ENCODE data around the gene CBX7. TPM values are rescaled to one million over a fixed set of nuclear protein-coding genes. Genes with fewer than 3 reads are reported as not detected.

Gene CBX7
- total RNA-seq, 1 donor from 2014 or later: 0.71 TPM

DNA sequence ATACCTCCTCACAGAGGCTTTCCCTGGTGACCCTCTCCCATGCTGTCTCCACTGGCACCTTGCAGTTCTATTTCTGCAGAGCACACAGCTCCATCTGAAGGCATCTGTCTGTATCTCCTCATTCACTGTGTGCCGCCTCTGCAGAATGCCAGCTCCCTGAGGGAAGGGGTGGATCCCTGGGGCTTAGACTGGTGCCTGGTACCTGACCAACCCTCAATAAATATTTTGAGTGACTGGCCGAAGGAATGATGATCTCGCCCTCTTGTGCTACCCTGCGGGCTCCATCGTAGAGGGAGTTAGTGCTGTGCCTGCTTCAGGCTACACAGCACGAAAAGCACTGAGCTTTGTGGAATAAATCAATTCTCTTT is 1.6 kb downstream of the CBX7 start:
- Mint-ChIP-seq H3K4me1 (peaks cover 21% of the 10 kb centered on the region), H3K36me3 (peaks cover 2% of the 10 kb centered on the region), H3K9me3 (no peaks in the 10 kb centered on the region), H3K27ac (no peak overlapping the region), H3K4me3 (peak overlapping the region; percentile 74), H3K27me3 (ENCODE audit: insufficient read depth, low read depth) (peaks cover 31% of the 10 kb centered on the region)
- no peaks in the 10 kb centered on the region for H4K20me1 ChIP-seq (ENCODE audit: low read depth)
- no peak overlapping the region for H3K4me2 ChIP-seq
- no peak overlapping the region for H2AFZ ChIP-seq (replicated peaks)
- peaks cover 40% of the 10 kb centered on the region for H3F3A ChIP-seq (ENCODE audit: low read depth)
- H3K9me3 ChIP-seq (ENCODE audit: low read depth): no peaks in the 10 kb centered on the region
- peaks cover 4% of the 10 kb centered on the region for H3K4me1 ChIP-seq
- DNase-seq (ENCODE audit: low spot score): no peak
- TF ChIP-seq, protein P1, sequence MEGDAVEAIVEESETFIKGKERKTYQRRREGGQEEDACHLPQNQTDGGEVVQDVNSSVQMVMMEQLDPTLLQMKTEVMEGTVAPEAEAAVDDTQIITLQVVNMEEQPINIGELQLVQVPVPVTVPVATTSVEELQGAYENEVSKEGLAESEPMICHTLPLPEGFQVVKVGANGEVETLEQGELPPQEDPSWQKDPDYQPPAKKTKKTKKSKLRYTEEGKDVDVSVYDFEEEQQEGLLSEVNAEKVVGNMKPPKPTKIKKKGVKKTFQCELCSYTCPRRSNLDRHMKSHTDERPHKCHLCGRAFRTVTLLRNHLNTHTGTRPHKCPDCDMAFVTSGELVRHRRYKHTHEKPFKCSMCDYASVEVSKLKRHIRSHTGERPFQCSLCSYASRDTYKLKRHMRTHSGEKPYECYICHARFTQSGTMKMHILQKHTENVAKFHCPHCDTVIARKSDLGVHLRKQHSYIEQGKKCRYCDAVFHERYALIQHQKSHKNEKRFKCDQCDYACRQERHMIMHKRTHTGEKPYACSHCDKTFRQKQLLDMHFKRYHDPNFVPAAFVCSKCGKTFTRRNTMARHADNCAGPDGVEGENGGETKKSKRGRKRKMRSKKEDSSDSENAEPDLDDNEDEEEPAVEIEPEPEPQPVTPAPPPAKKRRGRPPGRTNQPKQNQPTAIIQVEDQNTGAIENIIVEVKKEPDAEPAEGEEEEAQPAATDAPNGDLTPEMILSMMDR (IDR thresholded peaks at IDR 0.05): no peak
- no peak for TF ChIP-seq EZH2 (IDR thresholded peaks at IDR 0.05)
- TF ChIP-seq EZH2phosphoT487 (IDR thresholded peaks at IDR 0.05): no peak
- no peak overlapping the region for H3K27ac ChIP-seq
- H3K27me3 ChIP-seq: peaks cover 44% of the 10 kb centered on the region
- no peak overlapping the region for H3K4me3 ChIP-seq
- H3K79me2 ChIP-seq (ENCODE audit: low read depth): no peaks in the 10 kb centered on the region
- no peak overlapping the region for H3K9ac ChIP-seq
- no peaks in the 10 kb centered on the region for H3K36me3 ChIP-seq

DNA sequence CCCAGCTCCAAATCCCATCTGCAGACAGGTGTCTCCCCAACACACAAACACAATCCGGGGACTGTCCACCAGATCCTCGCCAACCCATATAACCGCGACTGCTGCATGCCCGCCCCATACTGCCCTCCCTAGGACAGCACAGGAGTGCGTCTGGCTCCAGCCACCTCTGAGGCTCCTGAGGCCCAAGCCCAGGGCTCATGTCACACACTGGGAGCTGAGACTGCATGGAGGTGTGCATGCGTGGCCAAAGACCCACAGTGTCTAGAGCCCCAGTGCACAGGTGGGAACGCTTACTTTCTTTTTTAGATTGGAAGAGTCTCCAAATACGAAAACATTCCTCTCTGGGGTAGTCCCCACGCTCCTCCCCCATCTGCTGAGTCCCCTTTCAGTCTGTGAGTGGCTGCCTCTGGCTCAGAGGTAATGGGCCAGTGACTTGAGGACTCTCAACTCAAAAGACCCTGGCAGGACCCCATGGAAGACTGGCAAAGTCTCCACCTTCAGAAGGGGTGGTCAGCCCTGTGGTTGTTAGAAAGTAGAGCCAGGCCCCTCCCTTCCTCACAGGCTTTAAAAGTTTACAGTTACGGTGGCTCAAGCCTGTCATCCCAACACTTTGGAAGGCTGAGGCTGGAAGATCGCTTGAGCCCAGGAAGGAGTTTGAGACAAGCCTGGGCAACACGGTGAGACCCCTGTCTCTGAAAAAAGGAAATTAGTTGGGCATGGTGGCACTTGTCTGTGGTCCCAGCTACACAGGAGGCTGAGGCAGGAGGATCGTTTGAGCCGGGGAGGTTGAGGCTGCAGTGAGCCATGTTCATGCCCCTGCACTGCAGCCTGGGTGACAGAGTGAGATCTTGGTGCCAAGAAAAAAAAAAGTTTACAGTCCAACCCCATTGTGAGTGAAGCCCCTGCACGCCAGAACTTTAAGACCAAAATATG is 2.3 kb downstream of the CBX7 start:
- Mint-ChIP-seq H3K4me1 (peaks cover 21% of the 10 kb centered on the region), H3K4me3 (peak overlapping the region; percentile 59), H3K27me3 (ENCODE audit: insufficient read depth, low read depth) (peaks cover 25% of the 10 kb centered on the region), H3K36me3 (peaks cover 2% of the 10 kb centered on the region), H3K9me3 (no peaks in the 10 kb centered on the region), H3K27ac (no peak overlapping the region)
- Histone ChIP-seq H3K4me2 (no peak overlapping the region), H3K36me3 (no peaks in the 10 kb centered on the region), H3K9me3 (ENCODE audit: low read depth) (no peaks in the 10 kb centered on the region), H3K9ac (no peak overlapping the region), H3K27ac (no peak overlapping the region), H3K4me1 (peaks cover 4% of the 10 kb centered on the region), H4K20me1 (ENCODE audit: low read depth) (no peaks in the 10 kb centered on the region), H2AFZ (replicated peaks) (no peak overlapping the region), H3K79me2 (ENCODE audit: low read depth) (no peaks in the 10 kb centered on the region), H3K4me3 (no peak overlapping the region), H3K27me3 (peaks cover 37% of the 10 kb centered on the region), H3F3A (ENCODE audit: low read depth) (peaks cover 42% of the 10 kb centered on the region)
- DNase-seq (ENCODE audit: low spot score): peak; percentile 40
- TF ChIP-seq, protein P1 (IDR thresholded peaks at IDR 0.05): peak; percentile 11
- TF ChIP-seq EZH2 (IDR thresholded peaks at IDR 0.05) (no peak), EZH2phosphoT487 (IDR thresholded peaks at IDR 0.05) (no peak)

DNA sequence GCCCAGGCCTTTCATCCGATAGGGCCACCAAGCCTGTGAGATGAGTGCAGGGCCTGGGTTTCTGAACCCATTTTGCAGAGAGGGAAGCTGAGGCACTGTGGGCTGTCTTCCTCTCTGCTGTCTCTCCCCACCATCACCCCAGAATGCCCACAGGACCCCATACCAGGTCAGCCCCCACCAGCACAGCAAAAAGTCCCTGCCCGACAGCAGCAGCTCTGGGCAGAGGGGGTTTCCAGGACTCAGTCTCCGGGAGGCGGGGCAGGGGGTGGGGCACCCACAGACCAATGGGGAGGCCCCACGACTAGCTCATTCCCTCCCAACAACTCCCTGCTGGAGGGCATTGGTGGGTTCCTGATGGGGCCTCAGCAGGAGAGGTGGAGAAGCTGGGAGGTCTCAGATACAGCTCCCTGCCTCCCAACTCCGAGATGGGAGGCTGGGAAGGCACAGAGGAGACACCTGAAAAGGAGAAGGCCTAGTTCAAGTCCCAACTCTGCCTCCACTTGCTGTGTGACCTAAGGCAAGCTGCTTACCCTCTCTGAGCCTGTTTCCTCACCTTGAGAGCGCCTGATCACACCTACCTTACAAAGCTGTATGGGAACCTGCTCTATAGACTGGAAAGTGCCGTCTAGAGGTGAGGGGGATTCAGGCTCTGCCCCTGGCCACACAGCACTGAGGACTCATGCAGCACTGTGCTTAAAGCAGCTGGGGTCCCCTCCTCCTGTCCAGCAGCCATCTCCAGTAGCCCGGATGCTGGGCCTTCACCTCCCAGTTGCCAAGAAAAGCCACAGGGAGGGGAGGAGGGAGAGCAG is 3.5 kb downstream of the CBX7 start:
- H3K4me2 ChIP-seq: no peak overlapping the region
- peaks cover 52% of the 10 kb centered on the region for H3F3A ChIP-seq (ENCODE audit: low read depth)
- peaks cover 29% of the 10 kb centered on the region for H3K4me1 Mint-ChIP-seq
- H3K79me2 ChIP-seq (ENCODE audit: low read depth): no peaks in the 10 kb centered on the region
- H3K9me3 Mint-ChIP-seq: no peaks in the 10 kb centered on the region
- no peak overlapping the region for H3K27ac ChIP-seq
- H3K4me1 ChIP-seq: peaks cover 10% of the 10 kb centered on the region
- TF ChIP-seq EZH2phosphoT487 (IDR thresholded peaks at IDR 0.05): no peak
- H4K20me1 ChIP-seq (ENCODE audit: low read depth): no peaks in the 10 kb centered on the region
- peaks cover 2% of the 10 kb centered on the region for H3K36me3 Mint-ChIP-seq
- peaks cover 35% of the 10 kb centered on the region for H3K27me3 ChIP-seq
- no peak overlapping the region for H3K4me3 ChIP-seq
- no peak overlapping the region for H3K27ac Mint-ChIP-seq
- H3K27me3 Mint-ChIP-seq (ENCODE audit: insufficient read depth, low read depth): peaks cover 19% of the 10 kb centered on the region
- H3K4me3 Mint-ChIP-seq: no peak overlapping the region
- H2AFZ ChIP-seq (replicated peaks): no peak overlapping the region
- no peaks in the 10 kb centered on the region for H3K36me3 ChIP-seq
- no peaks in the 10 kb centered on the region for H3K9me3 ChIP-seq (ENCODE audit: low read depth)
- DNase-seq (ENCODE audit: low spot score): peak; percentile 56
- no peak overlapping the region for H3K9ac ChIP-seq

Data from neural progenitor cell (in vitro differentiated cells).